K562 (cell line): ENCODE data around the gene CRLF2. TPM values are rescaled to one million over a fixed set of nuclear protein-coding genes. Genes with fewer than 3 reads are reported as not detected.

Experiments used
- ATAC-seq: fragments of 200-7000 bp; cut with Tn5 transposase; 3 replicates; pipeline ENCODE4 v1.9.1; 2020; ENCODE audit warnings: moderate library complexity
- BruUV-seq: library from RNA; stranded (reverse); fragments of 400-500 nt; replicated peaks from 2 replicates; lab custom pipeline; 2021; lab: Mats Ljungman, UMichigan
- CTCF ChIA-PET: fragments of 300-600 bp; formaldehyde crosslinking; extraction: SDS; loops from one replicate; lab custom pipeline; 2021; ENCODE audit warnings: low intra/inter-chr PET ratio; lab: Yijun Ruan, JAX
- POLR2A ChIA-PET: fragments of 300-600, 350-650 bp; sonication (Branson Sonifier 250); formaldehyde crosslinking; extraction: SDS; loops from one replicate; lab custom pipeline; 2021; ENCODE audit warnings: antibody characterized with exemption, inconsistent platforms; lab: Yijun Ruan, JAX
- DNase-seq, 4 experiments: peaks; one replicate each; pipeline versions ENCODE4 v3.0.0 to v3.0.0-alpha.2; 2011 to 2018; ENCODE audit warnings: low spot score in 3 of 4, mixed read lengths in 3 of 4; ENCODE audit errors: extremely low read depth in 1 of 4
- FAIRE-seq: peaks from 2 replicates; lab custom pipeline; 2011; peaks lifted over from hg19 to GRCh38; lab: Jason Lieb, UNC
- H2AFZ ChIP-seq: 2 replicates; pipeline ENCODE4 v1.6.0; 2011; ENCODE audit warnings: low read depth, low read length, control low read depth, inconsistent platforms
- H3K27ac ChIP-seq: fragments of 200-600 bp; 3 replicates; pipeline ENCODE4 v1.8.0; 2011; ENCODE audit warnings: low read depth, mild to moderate bottlenecking, control low read depth, inconsistent platforms, low read length, moderate library complexity, mixed read lengths; ENCODE audit errors: extremely low read depth
- H3K27me3 ChIP-seq, 2 experiments: fragments of 300-600 bp in 1 of 2; 2 replicates in 1 of 2; 3 replicates in 1 of 2; pipeline versions ENCODE4 v1.6.0 to v1.8.0; 2011; ENCODE audit warnings: inconsistent platforms in 2 of 2, low read length in 2 of 2, mild to moderate bottlenecking in 1 of 2, mixed read lengths in 1 of 2, moderate library complexity in 1 of 2; ENCODE audit not compliant: control insufficient read depth in 2 of 2, insufficient read depth in 2 of 2
- H3K36me3 ChIP-seq: fragments of 300-600 bp; 3 replicates; pipeline ENCODE4 v1.8.0; 2011; ENCODE audit warnings: mild to moderate bottlenecking, low read length, inconsistent platforms; ENCODE audit not compliant: control insufficient read depth, insufficient read depth
- H3K4me1 ChIP-seq, 2 experiments: fragments of 200-600 bp in 1 of 2; replicated peaks in 1 of 2; 2 replicates in 1 of 2; 3 replicates in 1 of 2; pipeline versions ENCODE4 v1.5.1 to v1.8.0; 2011; ENCODE audit warnings: inconsistent platforms in 2 of 2, low read length in 2 of 2, mild to moderate bottlenecking in 1 of 2, mixed read lengths in 1 of 2, moderate library complexity in 1 of 2; ENCODE audit not compliant: control insufficient read depth in 2 of 2, insufficient read depth in 2 of 2
- H3K4me2 ChIP-seq: 2 replicates; pipeline ENCODE4 v1.6.1; 2011; ENCODE audit warnings: low read length, control low read depth, inconsistent platforms, mixed read lengths; ENCODE audit not compliant: insufficient read depth
- H3K4me3 ChIP-seq: fragments of 200-600 bp; sonication (generic), shearing (Covaris generic); 2 replicates; pipeline ENCODE4 v1.5.1; 2016; ENCODE audit warnings: control low read depth, inconsistent platforms
- H3K79me2 ChIP-seq: fragments of 200-600 bp; 3 replicates; pipeline ENCODE4 v1.8.0; 2011; ENCODE audit warnings: low read length, inconsistent platforms; ENCODE audit not compliant: control insufficient read depth, insufficient read depth
- H3K9ac ChIP-seq, 2 experiments: 2 replicates each; pipeline versions ENCODE4 v1.6.0 to v1.6.1; 2011; ENCODE audit warnings: low read depth in 2 of 2, low read length in 2 of 2, control low read depth in 1 of 2, inconsistent platforms in 1 of 2, mild to moderate bottlenecking in 1 of 2, mixed read lengths in 1 of 2; ENCODE audit not compliant: insufficient read depth in 1 of 2
- H3K9me1 ChIP-seq: one replicate; pipeline ENCODE4 v1.6.0; 2011; ENCODE audit warnings: inconsistent platforms, mild to moderate bottlenecking, low read length, moderate library complexity; ENCODE audit not compliant: control insufficient read depth, insufficient read depth
- H3K9me3 ChIP-seq: replicated peaks from 2 replicates; pipeline ENCODE4 v1.5.1; 2011; ENCODE audit warnings: low read depth, low read length, inconsistent platforms; ENCODE audit not compliant: control insufficient read depth, insufficient read depth
- H4K20me1 ChIP-seq: replicated peaks from 2 replicates; pipeline ENCODE4 v1.6.1; 2011; ENCODE audit warnings: low read length, inconsistent platforms, mixed read lengths; ENCODE audit not compliant: control insufficient read depth, insufficient read depth
- CHCHD3 ChIP-seq: fragments of 250-450 bp; sonication (Bioruptor Pico); IDR thresholded peaks from 2 replicates; pipeline ENCODE4 v2.1.2; 2022; ENCODE audit warnings: mild to moderate bottlenecking
- FIP1L1 ChIP-seq: fragments of 200-400 bp; formaldehyde crosslinking; IDR thresholded peaks from 2 replicates; pipeline ENCODE4 v1.6.1; 2018; ENCODE audit warnings: mild to moderate bottlenecking, low read depth, low read length; ENCODE audit not compliant: poor library complexity, severe bottlenecking
- FOXP1 ChIP-seq: sonication (generic); formaldehyde crosslinking; IDR thresholded peaks from 2 replicates; pipeline ENCODE4 v1.8.0; 2022; ENCODE audit warnings: mild to moderate bottlenecking, missing genetic modification reagents
- GTF2E2 ChIP-seq: fragments of 200-800 bp; sonication (Bioruptor generic); IDR thresholded peaks from 2 replicates; pipeline ENCODE4 v1.6.1; 2016; ENCODE audit warnings: missing genetic modification characterization, missing compliant biosample characterization
- IFI16 ChIP-seq: fragments of 250-450 bp; sonication (Bioruptor Pico); IDR thresholded peaks from 2 replicates; pipeline ENCODE4 v2.1.2; 2022; ENCODE audit warnings: mild to moderate bottlenecking, inconsistent platforms
- ILK ChIP-seq: fragments of 450-650 bp; IDR thresholded peaks from 2 replicates; pipeline ENCODE4 v1.6.1; 2016; ENCODE audit warnings: missing genetic modification characterization, low read depth, mild to moderate bottlenecking, missing compliant biosample characterization, moderate library complexity, borderline replicate concordance
- L3MBTL2 ChIP-seq: fragments of 450-650 bp; IDR thresholded peaks from 2 replicates; pipeline ENCODE4 v1.6.1; 2016; ENCODE audit warnings: mild to moderate bottlenecking, moderate library complexity
- NFE2L1 ChIP-seq: fragments of 450-650 bp; IDR thresholded peaks from 2 replicates; pipeline ENCODE4 v1.6.1; 2016; ENCODE audit warnings: missing genetic modification characterization, low read depth, mild to moderate bottlenecking, missing compliant biosample characterization, moderate library complexity, borderline replicate concordance
- PURB ChIP-seq: sonication (generic); formaldehyde crosslinking; IDR thresholded peaks from 2 replicates; pipeline ENCODE4 v1.9.0; 2021; ENCODE audit warnings: low read depth, mild to moderate bottlenecking, missing genetic modification reagents
- RBM39 ChIP-seq: fragments of 200-400 bp; formaldehyde crosslinking; optimal IDR thresholded peaks from 2 replicates; pipeline ENCODE3; 2018; ENCODE audit warnings: low read depth, low read length
- WGBS: fragments of 100-300 bp; shearing (Covaris generic); methylation state at CpG from one replicate; pipeline ENCODE4 v1.1.6; 2016; ENCODE audit warnings: low coverage, mixed read lengths; ENCODE audit not compliant: insufficient coverage; ENCODE audit errors: missing lambda C conversion rate; 5-methylcytosine and 5-hydroxymethylcytosine counted together
- in situ Hi-C: fragments of 300-500 bp; cut with MboI; formaldehyde crosslinking; loops from 4 replicates; pipeline ENCODE4 v1.15.0; 2018; ENCODE audit warnings: inconsistent platforms, mixed read lengths
- intact Hi-C: fragments of 100-400 bp; cut with micrococcal nuclease; formaldehyde crosslinking; loops from 2 replicates; pipeline ENCODE4 v1.14.2; 2022
- polyA plus RNA-seq, 8 experiments: library from polyadenylated mRNA; depleted of rRNA in 4 of 8; stranded (reverse) in 5 of 8; unstranded in 3 of 8; fragments of >200 nt; fragmentation: Nextera tagmentation in 2 of 8; fragmentation: Illumina TruSeq in 1 of 8; extraction: Ambion mirVana in 2 of 8; extraction: Trizol in 1 of 8; gene quantifications; 2 replicates each; pipeline versions ENCODE4 v1.2.1 to v1.2.3, GENCODE V29; 2011 to 2014; ENCODE audit warnings: inconsistent platforms in 1 of 8, missing spikeins in 1 of 8
- total RNA-seq, 7 experiments: library from RNA; depleted of rRNA in 6 of 7; stranded (reverse); fragments of >200 nt in 6 of 7; fragmentation: Illumina TruSeq in 2 of 7; extraction: Trizol in 2 of 7; gene quantifications; 2 replicates each; pipeline versions ENCODE4 v1.2.1 to v1.2.3, GENCODE V29; 2011 to 2021; ENCODE audit warnings: low replicate concordance in 1 of 7
- TF ChIP-seq, protein P1 (sequence below), 2 experiments: fragments of 450-650 bp in 1 of 2; sonication (generic) in 1 of 2; formaldehyde crosslinking; conservative IDR thresholded peaks; 2 replicates each; pipeline versions ENCODE4 v1.4.0 to v1.8.1; 2020 to 2022; ENCODE audit warnings: mild to moderate bottlenecking in 1 of 2, missing genetic modification reagents in 1 of 2
- TF ChIP-seq, protein P2 (sequence below): IDR thresholded peaks from 2 replicates; pipeline ENCODE4 v1.6.1; 2011; ENCODE audit not compliant: insufficient read length; ENCODE audit errors: extremely low read depth
- TF ChIP-seq, protein P3 (sequence below): fragments of 450-650 bp; formaldehyde crosslinking; IDR thresholded peaks from 2 replicates; pipeline ENCODE4 v1.4.0; 2020; ENCODE audit warnings: mild to moderate bottlenecking, mixed read lengths

CRLF2 gene
- total and polyA plus RNA-seq, 9 of the 15 experiments (the other 6 are each of a cell fraction or from before 2014, with no cell fraction given) = not detected

DNA sequence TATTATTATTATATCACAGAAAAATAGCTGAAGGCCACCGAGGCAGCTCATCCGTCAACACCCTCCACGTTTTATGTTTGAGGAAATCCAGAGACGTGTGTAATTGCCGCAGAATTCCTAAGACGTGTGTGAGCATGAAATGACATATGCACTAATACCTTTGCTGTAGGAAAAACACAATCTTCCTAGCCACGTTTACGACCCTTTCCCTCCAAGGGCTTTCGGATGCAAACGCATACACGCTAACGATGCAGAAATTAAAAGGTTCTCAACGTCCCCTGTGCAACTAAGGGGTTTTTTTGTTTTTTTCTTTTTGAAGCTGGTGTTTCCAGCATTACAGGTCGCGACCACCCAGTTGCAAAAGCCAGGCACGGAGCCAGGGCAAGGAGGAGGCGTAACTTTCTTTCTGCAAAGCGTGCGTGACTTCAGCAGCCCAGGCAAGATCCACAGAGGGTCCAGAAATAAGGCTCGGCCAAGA lies 33.8 kb downstream of the CRLF2 start:
- ChIA-PET POLR2A (no interaction called here), CTCF (no interaction called here)
- no peaks in the 10 kb centered on the region for H3K9me1 ChIP-seq
- 19% methylated on average over 20 of the region's 20 CpGs for WGBS
- in situ Hi-C loops = no loop called here
- no peak for DNase-seq
- H3K9me3 ChIP-seq = no peaks in the 10 kb centered on the region
- no peak for ATAC-seq
- H3K27ac ChIP-seq = no peak overlapping the region
- no peaks in the 10 kb centered on the region for H3K36me3 ChIP-seq
- FAIRE-seq = no peak
- no peak overlapping the region for H3K9ac ChIP-seq
- H3K4me2 ChIP-seq = no peak overlapping the region
- H3K79me2 ChIP-seq = no peaks in the 10 kb centered on the region
- H3K4me1 ChIP-seq = no peaks in the 10 kb centered on the region; a peak in 1 of 5 replicates
- no peaks in the 10 kb centered on the region for H4K20me1 ChIP-seq
- TF ChIP-seq RBM39 = no peak
- no peak for TF ChIP-seq NFE2L1 (tag)
- no peak for TF ChIP-seq L3MBTL2
- TF ChIP-seq, protein P1, sequence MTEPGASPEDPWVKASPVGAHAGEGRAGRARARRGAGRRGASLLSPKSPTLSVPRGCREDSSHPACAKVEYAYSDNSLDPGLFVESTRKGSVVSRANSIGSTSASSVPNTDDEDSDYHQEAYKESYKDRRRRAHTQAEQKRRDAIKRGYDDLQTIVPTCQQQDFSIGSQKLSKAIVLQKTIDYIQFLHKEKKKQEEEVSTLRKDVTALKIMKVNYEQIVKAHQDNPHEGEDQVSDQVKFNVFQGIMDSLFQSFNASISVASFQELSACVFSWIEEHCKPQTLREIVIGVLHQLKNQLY (CRISPR knock-in tag; conservative IDR thresholded peaks at IDR 0.05) = no peak
- no peak for TF ChIP-seq IFI16
- TF ChIP-seq, protein P2, sequence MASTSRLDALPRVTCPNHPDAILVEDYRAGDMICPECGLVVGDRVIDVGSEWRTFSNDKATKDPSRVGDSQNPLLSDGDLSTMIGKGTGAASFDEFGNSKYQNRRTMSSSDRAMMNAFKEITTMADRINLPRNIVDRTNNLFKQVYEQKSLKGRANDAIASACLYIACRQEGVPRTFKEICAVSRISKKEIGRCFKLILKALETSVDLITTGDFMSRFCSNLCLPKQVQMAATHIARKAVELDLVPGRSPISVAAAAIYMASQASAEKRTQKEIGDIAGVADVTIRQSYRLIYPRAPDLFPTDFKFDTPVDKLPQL = no peak
- TF ChIP-seq GTF2E2 (tag) = no peak
- TF ChIP-seq, protein P3, sequence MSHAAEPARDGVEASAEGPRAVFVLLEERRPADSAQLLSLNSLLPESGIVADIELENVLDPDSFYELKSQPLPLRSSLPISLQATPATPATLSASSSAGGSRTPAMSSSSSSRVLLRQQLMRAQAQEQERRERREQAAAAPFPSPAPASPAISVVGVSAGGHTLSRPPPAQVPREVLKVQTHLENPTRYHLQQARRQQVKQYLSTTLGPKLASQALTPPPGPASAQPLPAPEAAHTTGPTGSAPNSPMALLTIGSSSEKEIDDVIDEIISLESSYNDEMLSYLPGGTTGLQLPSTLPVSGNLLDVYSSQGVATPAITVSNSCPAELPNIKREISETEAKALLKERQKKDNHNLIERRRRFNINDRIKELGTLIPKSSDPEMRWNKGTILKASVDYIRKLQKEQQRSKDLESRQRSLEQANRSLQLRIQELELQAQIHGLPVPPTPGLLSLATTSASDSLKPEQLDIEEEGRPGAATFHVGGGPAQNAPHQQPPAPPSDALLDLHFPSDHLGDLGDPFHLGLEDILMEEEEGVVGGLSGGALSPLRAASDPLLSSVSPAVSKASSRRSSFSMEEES = no peak
- TF ChIP-seq ILK (tag) = no peak
- no peak for TF ChIP-seq FIP1L1
- TF ChIP-seq CHCHD3 (CRISPR knock-in tag) = no peak
- TF ChIP-seq FOXP1 (CRISPR knock-in tag) = no peak
- no peak for TF ChIP-seq PURB (CRISPR knock-in tag)
- H2AFZ ChIP-seq = no peak overlapping the region
- no peak overlapping the region for H3K4me3 ChIP-seq
- no peaks in the 10 kb centered on the region for H3K27me3 ChIP-seq
- no TSS peak for BruUV-seq
- intact Hi-C loops = no loop called here
